ENCODE data around the gene USF1.
"Not testable (repeated sequence)": the region's sequence is repeated elsewhere in the genome, so short reads cannot be mapped to it uniquely, and the experiment has no call there.

The USF1 gene

DNA sequence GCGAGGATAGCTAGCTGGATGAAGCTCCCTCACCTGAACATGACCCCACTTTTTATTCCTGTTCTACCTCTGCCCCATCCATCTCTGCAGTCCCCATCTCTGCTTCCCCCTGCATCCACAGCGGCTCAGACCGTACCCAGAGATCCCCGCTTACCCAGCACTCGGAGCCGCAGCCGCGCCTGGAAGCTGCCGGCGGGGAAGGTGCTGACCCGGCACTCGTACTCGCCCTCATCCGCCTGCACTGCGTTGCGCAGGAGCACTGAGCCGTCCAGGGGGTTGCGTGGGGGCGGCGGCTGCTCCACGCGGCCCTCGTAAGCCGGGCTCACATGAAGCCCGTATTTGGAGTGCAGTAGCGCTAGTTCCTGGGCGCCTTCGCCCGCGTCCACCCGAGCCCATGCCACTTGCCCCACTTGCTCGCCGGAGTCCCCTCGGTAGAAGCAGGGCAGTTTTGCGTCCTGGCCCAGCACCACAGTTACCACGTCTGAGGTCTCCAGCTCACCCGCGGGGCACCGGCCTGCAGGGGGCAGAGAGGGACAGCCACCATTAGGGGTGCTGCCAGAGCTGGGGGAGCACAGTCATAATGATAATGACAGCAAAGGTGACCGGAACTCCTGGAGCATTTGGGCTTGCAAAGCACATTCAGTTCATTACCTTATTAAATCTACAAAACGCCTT, 33.8 kb upstream of the USF1 start:
- DNase-seq (ENCODE audit: low spot score) = no peak

- DNase-seq (ENCODE audit: low spot score) = no peak
These were observed 31.6 kb upstream of the USF1 start for GRCh38 chr1:161077426-161077825.

DNA sequence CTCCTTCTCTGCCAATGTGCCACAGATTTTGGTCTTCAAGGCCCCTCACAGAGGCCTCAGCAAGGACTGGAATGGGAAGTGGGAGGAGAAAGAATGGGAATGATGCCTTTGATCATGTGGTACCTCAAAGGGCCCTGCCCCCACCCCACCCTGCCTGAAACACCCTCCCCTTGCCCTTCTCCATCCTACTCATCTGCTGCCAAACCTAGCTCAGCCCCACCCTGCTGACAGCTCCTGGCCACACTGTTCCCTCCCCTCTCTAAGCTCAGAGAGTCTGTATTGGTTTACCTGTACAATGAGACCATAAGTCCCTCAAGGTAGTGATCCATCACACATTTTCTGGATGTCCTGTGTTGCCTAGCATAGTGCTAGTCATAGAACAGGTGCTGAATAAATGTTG, 30.6 kb upstream of the USF1 start:
- no peak for DNase-seq (ENCODE audit: low spot score)

- no peak for DNase-seq (ENCODE audit: low spot score)
These were observed 29.0 kb upstream of the USF1 start for GRCh38 chr1:161074676-161075368.

GRCh38 chr1:161073474-161074121, 27.8 kb upstream of the USF1 start:
- no peak for DNase-seq (ENCODE audit: low spot score)

DNA sequence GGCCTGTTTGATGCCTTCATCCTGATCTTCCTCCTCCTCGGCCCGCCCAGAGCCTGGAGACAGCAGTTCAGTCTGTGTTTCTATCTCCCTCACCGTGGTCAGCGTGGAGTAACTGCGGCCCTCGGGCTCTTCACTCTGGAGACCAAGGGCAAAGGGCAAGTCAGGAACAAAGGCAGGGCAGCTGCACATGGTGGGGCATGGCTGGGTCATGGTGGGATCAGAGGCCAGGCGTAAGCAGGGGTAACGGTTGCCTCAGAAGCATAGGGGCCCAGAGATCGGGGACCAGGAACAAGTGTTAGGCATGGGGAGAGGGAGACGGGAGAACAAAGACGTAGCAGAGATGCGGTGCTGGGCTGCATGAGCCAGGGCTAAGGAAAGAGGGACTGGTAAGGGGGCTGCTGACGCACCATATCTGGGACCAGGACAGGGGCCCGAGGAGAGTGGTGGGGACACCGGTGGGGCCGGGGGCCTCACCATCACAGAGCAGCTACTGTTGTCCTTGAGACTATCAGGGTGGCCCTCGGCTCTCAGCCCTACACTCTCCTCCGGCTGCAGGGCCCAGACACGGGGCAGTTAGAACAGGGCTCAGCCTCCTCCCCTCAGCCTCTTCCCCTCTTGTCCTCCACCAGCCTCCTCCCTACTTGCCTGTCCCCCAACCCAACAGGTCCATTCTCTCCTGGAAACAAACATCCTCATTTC, 27.1 kb upstream of the USF1 start:
- no peak for DNase-seq (ENCODE audit: low spot score)

- DNase-seq (ENCODE audit: low spot score) = peak; percentile 47
These were observed 26.2 kb upstream of the USF1 start for GRCh38 chr1:161071886-161072371.

GRCh38 chr1:161070761-161071160, 25.0 kb upstream of the USF1 start:
- no peak for DNase-seq (ENCODE audit: low spot score)

DNA sequence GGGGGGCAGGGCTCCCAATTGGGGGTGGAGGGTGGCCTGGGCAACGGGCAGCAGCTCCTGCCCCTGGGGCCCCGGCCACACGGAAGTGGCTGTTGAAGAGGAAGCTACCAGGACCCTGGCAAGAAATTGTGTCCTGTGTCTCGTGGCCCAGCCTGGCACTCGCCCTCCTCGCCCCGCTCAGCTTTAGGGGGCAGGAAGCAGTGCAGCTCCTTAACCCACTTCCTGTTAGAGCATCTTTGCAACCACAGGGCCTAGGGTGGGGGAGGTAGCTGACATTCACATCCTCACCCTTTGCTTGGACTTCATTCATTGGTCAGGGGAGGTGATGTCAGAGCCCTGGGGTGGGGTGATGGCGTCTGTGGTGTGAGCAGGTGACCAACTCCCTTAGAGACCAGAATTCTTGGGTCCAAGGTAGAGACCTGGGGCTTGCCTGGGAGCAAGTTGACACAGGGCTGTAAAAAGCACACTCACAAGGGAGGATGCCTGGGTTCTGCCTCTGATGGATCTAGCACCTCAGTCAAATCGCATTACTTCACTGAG, 24.0 kb upstream of the USF1 start, which contains the start of gene ARHGAP30:
Gene ARHGAP30 (minus strand): TSS at position 161 of the 540 bp plus-strand sequence. CDS start 267 bp downstream, outside the sequence.
- DNase-seq (ENCODE audit: low spot score) = peak; percentile 81

- no peak for DNase-seq (ENCODE audit: low spot score)
These were observed 23.5 kb upstream of the USF1 start for GRCh38 chr1:161069241-161069640.

GRCh38 chr1:161068306-161069234, 22.8 kb upstream of the USF1 start:
- DNase-seq (ENCODE audit: low spot score) = peak; percentile 73

- DNase-seq (ENCODE audit: low spot score) = no peak
These were observed 20.9 kb upstream of the USF1 start for GRCh38 chr1:161066694-161067093.

- DNase-seq (ENCODE audit: low spot score) = not testable (repeated sequence)
These were observed 19.9 kb upstream of the USF1 start for GRCh38 chr1:161065681-161066080.

- not testable (repeated sequence) for DNase-seq (ENCODE audit: low spot score)
These were observed 18.2 kb upstream of the USF1 start for GRCh38 chr1:161063936-161064335.

- no peak for DNase-seq (ENCODE audit: low spot score)
These were observed 15.6 kb upstream of the USF1 start for GRCh38 chr1:161061419-161061818.

GRCh38 chr1:161059293-161059692, 13.5 kb upstream of the USF1 start:
- no peak for DNase-seq (ENCODE audit: low spot score)

GRCh38 chr1:161054805-161055204, 9.0 kb upstream of the USF1 start:
- no peak for DNase-seq (ENCODE audit: low spot score)

DNA sequence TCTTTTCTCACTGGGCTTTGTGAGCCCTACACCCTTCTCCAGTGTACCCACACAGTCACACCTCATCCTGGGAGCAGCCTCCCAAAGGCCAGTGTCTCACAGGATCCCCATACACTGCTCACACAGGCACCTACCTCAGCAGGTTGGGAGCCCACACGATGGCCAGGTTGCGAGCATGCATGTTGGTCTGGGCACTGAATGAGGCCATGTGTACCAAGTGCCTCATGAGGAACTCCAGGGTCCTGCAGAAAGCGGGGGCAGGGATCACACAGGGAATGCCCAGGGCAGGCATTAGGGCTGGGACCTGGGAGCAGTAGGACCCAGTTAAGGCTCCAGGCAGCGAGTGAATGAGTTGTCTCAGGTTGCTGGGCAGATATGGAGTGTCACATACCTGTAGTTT, 8.5 kb upstream of the USF1 start:
- DNase-seq (ENCODE audit: low spot score) = no peak

- DNase-seq (ENCODE audit: low spot score) = no peak
These were observed 7.1 kb upstream of the USF1 start for GRCh38 chr1:161052899-161053298.

- no peak for DNase-seq (ENCODE audit: low spot score)
These were observed 5.4 kb upstream of the USF1 start for GRCh38 chr1:161051219-161051618.

All from pons (tissue), 1 donor.